ENCODE results near the gene PGF.
A peak's percentile ranks its signal among the peaks of the same experiment; 100 is the strongest.
"Not testable (repeated sequence)": the region's sequence is repeated elsewhere in the genome, so short reads cannot be mapped to it uniquely, and the experiment has no call there.

PGF gene

GRCh38 chr14:74935360-74935680 lies 20.1 kb downstream of the PGF start:
- no peak for DNase-seq (ENCODE audit: low read depth in 2 of 2)
- no peak overlapping the region for H3K4me3 ChIP-seq (replicated peaks in 1 of 2; ENCODE audit: low read depth in 2 of 2, low read length in 2 of 2)
- no peak for TF ChIP-seq CTCF (IDR thresholded peaks at IDR 0.05; ENCODE audit: low read depth, low read length)

GRCh38 chr14:74934476-74935359 lies 20.7 kb downstream of the PGF start:
- H3K4me3 ChIP-seq (replicated peaks in 1 of 2; ENCODE audit: low read depth in 2 of 2, low read length in 2 of 2) = no peak overlapping the region
- peak in 1 of 2 donors; percentile 34 for DNase-seq (ENCODE audit: low read depth in 2 of 2)
- no peak for TF ChIP-seq CTCF (IDR thresholded peaks at IDR 0.05; ENCODE audit: low read depth, low read length)

GRCh38 chr14:74934041-74934440 lies 21.4 kb downstream of the PGF start:
- no peak overlapping the region for H3K4me3 ChIP-seq (replicated peaks in 1 of 2; ENCODE audit: low read depth in 2 of 2, low read length in 2 of 2)
- TF ChIP-seq CTCF (IDR thresholded peaks at IDR 0.05; ENCODE audit: low read depth, low read length) = no peak

GRCh38 chr14:74932936-74933335 lies 22.5 kb downstream of the PGF start:
- not testable (repeated sequence) for H3K4me3 ChIP-seq (replicated peaks in 1 of 2; ENCODE audit: low read depth in 2 of 2, low read length in 2 of 2)

More at GRCh38 chr14:74934041-74934440, 21.4 kb downstream of the PGF start:
- DNase-seq (ENCODE audit: low read depth in 2 of 2) = no peak

GRCh38 chr14:74932401-74932901 lies 22.9 kb downstream of the PGF start:
- peak; percentile 30 to 46 for DNase-seq (ENCODE audit: low read depth in 2 of 2)

More at GRCh38 chr14:74932936-74933335, 22.5 kb downstream of the PGF start:
- DNase-seq (ENCODE audit: low read depth in 2 of 2) = not testable (repeated sequence)

GRCh38 chr14:74931744-74932143 lies 23.7 kb downstream of the PGF start:
- not testable (repeated sequence) for H3K4me3 ChIP-seq (replicated peaks in 1 of 2; ENCODE audit: low read depth in 2 of 2, low read length in 2 of 2); DNase-seq (ENCODE audit: low read depth in 2 of 2)

More at GRCh38 chr14:74932401-74932901, 22.9 kb downstream of the PGF start:
- TF ChIP-seq CTCF (IDR thresholded peaks at IDR 0.05; ENCODE audit: low read depth, low read length) = no peak
- H3K4me3 ChIP-seq (replicated peaks in 1 of 2; ENCODE audit: low read depth in 2 of 2, low read length in 2 of 2) = no peak overlapping the region

- TF ChIP-seq CTCF (IDR thresholded peaks at IDR 0.05; ENCODE audit: low read depth, low read length) = no peak
- no peak overlapping the region for H3K4me3 ChIP-seq (replicated peaks in 1 of 2; ENCODE audit: low read depth in 2 of 2, low read length in 2 of 2)
- no peak for DNase-seq (ENCODE audit: low read depth in 2 of 2)
Measured at GRCh38 chr14:74929242-74929641, 26.2 kb downstream of the PGF start.

GRCh38 chr14:74927225-74927624 lies 28.2 kb downstream of the PGF start:
- H3K4me3 ChIP-seq (replicated peaks in 1 of 2; ENCODE audit: low read depth in 2 of 2, low read length in 2 of 2) = no peak overlapping the region
- no peak for DNase-seq (ENCODE audit: low read depth in 2 of 2)
- TF ChIP-seq CTCF (IDR thresholded peaks at IDR 0.05; ENCODE audit: low read depth, low read length) = no peak

Measured in cardiac fibroblast (primary cell).